Breast epithelium (tissue), 3 donors: ENCODE results near the gene TSSC4.

Experiments used
- CTCF ChIP-seq, 3 donors: fragments of 450-650 bp; IDR thresholded peaks; one replicate each; pipeline ENCODE4 v1.5.1; 2016 to 2017; ENCODE audit warnings: antibody characterized with exemption in 3 of 3, mild to moderate bottlenecking in 3 of 3, moderate library complexity in 3 of 3
- POLR2A ChIP-seq: fragments of 450-650 bp; IDR thresholded peaks from one replicate; pipeline ENCODE4 v1.6.1; 2016; ENCODE audit warnings: antibody characterized with exemption, mild to moderate bottlenecking, moderate library complexity
- POLR2AphosphoS5 ChIP-seq, 3 donors: sonication (generic); formaldehyde crosslinking; IDR thresholded peaks; one replicate each; pipeline ENCODE4 v1.6.1; 2017; ENCODE audit warnings: antibody characterized with exemption in 3 of 3

GRCh38 chr11:2441171-2441570 is 40.6 kb downstream of the TSSC4 start:
- no peak for TF ChIP-seq CTCF (IDR thresholded peaks at IDR 0.05)
- TF ChIP-seq POLR2AphosphoS5 (IDR thresholded peaks at IDR 0.05): no peak
- no peak for TF ChIP-seq POLR2A
